Measurements from ENCODE around the gene SCN8A. TPM values are rescaled to one million over a fixed set of nuclear protein-coding genes. Genes with fewer than 3 reads are reported as not detected.

SCN8A gene
- total and polyA plus RNA-seq, 12 donors: 0.01 to 1.6 (median 0.35) TPM; not detected in 1

DNA sequence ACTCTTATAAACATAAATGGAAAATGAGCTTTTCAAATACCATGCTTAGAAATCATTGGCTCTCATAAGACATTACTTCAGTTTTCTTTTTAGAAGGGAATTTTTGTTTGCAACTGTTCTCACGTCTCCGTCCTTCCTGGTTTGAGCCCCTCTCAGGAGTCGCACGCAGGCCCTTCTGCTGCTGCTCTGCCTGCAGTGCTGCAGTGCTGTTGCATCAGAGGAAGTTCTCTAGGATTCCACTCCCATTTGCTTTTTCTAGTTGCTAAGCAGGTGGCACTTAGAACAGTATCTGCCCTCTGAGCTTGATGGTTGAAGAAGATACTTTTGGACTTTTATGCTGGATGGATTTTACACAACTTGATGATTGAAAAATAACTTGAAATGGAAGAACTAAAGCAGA, 70.8 kb downstream of the SCN8A start:
- Histone ChIP-seq H3K4me1 (no peaks in the 10 kb centered on the region), H3K4me3 (no peak overlapping the region), H3K36me3 (no peaks in the 10 kb centered on the region), H3K27me3 (peaks cover 0 to 2% (median 0%) of the 10 kb centered on the region in 7 donors), H3K9me3 (peaks cover 0 to 10% (median 0%) of the 10 kb centered on the region in 11 donors), H3K27ac (no peak overlapping the region)
- WGBS, 2 donors: 72 to 82% methylated on average over 4 of the region's 4 CpGs
- ATAC-seq: no peak
- DNase-seq: no peak
- intact Hi-C loops (cut with DNase I): no loop called here
- TF ChIP-seq, protein P1, sequence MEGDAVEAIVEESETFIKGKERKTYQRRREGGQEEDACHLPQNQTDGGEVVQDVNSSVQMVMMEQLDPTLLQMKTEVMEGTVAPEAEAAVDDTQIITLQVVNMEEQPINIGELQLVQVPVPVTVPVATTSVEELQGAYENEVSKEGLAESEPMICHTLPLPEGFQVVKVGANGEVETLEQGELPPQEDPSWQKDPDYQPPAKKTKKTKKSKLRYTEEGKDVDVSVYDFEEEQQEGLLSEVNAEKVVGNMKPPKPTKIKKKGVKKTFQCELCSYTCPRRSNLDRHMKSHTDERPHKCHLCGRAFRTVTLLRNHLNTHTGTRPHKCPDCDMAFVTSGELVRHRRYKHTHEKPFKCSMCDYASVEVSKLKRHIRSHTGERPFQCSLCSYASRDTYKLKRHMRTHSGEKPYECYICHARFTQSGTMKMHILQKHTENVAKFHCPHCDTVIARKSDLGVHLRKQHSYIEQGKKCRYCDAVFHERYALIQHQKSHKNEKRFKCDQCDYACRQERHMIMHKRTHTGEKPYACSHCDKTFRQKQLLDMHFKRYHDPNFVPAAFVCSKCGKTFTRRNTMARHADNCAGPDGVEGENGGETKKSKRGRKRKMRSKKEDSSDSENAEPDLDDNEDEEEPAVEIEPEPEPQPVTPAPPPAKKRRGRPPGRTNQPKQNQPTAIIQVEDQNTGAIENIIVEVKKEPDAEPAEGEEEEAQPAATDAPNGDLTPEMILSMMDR (IDR thresholded peaks at IDR 0.05): no peak

GRCh38 chr12:51662728-51663154, 71.7 kb downstream of the SCN8A start:
- H3K4me1 ChIP-seq: no peaks in the 10 kb centered on the region
- no peak overlapping the region for H3K27ac ChIP-seq
- no peak for ATAC-seq
- H3K36me3 ChIP-seq: no peaks in the 10 kb centered on the region
- TF ChIP-seq, protein P1 (IDR thresholded peaks at IDR 0.05): no peak
- DNase-seq: no peak
- 86 to 87% methylated on average over 11 of the region's 11 CpGs for WGBS, 2 donors
- intact Hi-C loops (cut with DNase I): no loop called here
- no peak overlapping the region for H3K4me3 ChIP-seq
- H3K9me3 ChIP-seq: peaks cover 0 to 7% (median 0%) of the 10 kb centered on the region in 11 donors
- H3K27me3 ChIP-seq: peaks cover 0 to 2% (median 0%) of the 10 kb centered on the region in 7 donors

DNA sequence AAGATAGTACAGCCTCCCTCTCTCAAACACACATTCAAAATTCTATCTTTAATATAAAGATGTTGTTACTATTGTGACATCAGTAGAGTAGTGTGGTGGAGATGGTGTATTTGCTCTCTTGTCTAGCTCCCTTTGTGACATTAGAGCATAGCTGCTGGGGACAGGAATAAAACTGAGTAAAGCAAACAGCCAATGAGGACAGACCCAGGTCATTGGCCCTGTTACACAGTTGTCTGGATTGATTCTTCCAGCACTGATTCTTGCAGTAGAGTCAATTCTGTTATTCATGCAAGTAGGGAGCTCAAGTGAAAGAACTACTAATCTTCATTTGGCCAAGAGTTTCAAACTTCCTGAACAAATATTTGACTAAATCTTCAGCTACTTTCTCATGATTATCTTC, 72.4 kb downstream of the SCN8A start:
- DNase-seq: no peak
- no peaks in the 10 kb centered on the region for H3K4me1 ChIP-seq
- no peak overlapping the region for H3K4me3 ChIP-seq
- peaks cover 0 to 2% (median 0%) of the 10 kb centered on the region in 7 donors for H3K27me3 ChIP-seq
- H3K9me3 ChIP-seq: peaks cover 0 to under 1% (median 0%) of the 10 kb centered on the region in 11 donors
- H3K27ac ChIP-seq: no peak overlapping the region
- no peaks in the 10 kb centered on the region for H3K36me3 ChIP-seq
- no peak for ATAC-seq
- TF ChIP-seq, protein P1 (IDR thresholded peaks at IDR 0.05): no peak
- intact Hi-C loops (cut with DNase I): no loop called here

- WGBS, 2 donors: 49 to 61% methylated on average over 5 of the region's 5 CpGs
- intact Hi-C loops (cut with DNase I): no loop called here
- Histone ChIP-seq H3K4me1 (no peaks in the 10 kb centered on the region), H3K36me3 (no peaks in the 10 kb centered on the region), H3K4me3 (no peak overlapping the region), H3K9me3 (no peaks in the 10 kb centered on the region), H3K27ac (no peak overlapping the region), H3K27me3 (no peaks in the 10 kb centered on the region)
- DNase-seq (no peak), ATAC-seq (no peak)
- TF ChIP-seq, protein P1 (IDR thresholded peaks at IDR 0.05): no peak
Measured at GRCh38 chr12:51666696-51667095, 75.7 kb downstream of the SCN8A start.

Measured in heart right ventricle (tissue), 16 donors.